Measurements from ENCODE around the gene OR4B1.
"Not testable (repeated sequence)": the region's sequence is repeated elsewhere in the genome, so short reads cannot be mapped to it uniquely, and the experiment has no call there.

OR4B1 gene, protein sequence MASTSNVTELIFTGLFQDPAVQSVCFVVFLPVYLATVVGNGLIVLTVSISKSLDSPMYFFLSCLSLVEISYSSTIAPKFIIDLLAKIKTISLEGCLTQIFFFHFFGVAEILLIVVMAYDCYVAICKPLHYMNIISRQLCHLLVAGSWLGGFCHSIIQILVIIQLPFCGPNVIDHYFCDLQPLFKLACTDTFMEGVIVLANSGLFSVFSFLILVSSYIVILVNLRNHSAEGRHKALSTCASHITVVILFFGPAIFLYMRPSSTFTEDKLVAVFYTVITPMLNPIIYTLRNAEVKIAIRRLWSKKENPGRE

DNA sequence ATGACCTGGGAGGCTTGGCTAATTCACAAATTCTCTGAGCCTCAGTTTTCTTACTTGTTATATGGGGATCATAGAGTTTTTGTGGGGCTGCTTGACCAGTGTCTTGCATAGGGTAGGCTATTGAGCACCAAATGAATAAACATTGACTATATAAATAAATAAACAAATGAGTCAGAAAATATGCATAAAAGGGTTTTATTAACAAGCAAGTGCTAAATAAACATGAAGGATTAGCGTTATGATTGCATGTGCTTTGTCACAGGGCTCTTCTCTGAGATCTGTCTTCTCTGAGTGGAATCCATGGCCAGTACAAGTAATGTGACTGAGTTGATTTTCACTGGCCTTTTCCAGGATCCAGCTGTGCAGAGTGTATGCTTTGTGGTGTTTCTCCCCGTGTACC, at the start of gene OR4B1:
Gene OR4B1 (plus strand): TSS at position 301 of the 400 bp plus-strand sequence. CDS start 0 bp downstream, at position 301.
- no peak for DNase-seq

DNA sequence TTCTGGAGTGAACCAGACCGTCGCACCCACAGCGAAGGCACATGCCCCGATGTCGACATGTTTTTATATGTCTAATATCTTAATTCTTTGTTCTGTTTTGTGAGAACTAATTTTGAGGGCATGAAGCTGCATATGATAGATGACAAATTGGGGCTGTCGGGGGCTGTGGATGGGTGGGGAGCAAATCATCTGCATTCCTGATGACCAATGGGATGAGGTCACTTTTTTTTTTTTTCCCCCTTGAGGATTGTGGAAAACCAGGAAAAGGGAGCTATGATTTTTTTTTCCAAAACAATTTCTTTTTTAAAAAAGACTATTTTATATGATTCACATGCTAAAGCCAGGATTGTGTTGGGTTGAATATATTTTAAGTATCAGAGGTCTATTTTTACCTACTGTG, 49.2 kb upstream of the OR4B1 start:
- DNase-seq, result no peak

DNA sequence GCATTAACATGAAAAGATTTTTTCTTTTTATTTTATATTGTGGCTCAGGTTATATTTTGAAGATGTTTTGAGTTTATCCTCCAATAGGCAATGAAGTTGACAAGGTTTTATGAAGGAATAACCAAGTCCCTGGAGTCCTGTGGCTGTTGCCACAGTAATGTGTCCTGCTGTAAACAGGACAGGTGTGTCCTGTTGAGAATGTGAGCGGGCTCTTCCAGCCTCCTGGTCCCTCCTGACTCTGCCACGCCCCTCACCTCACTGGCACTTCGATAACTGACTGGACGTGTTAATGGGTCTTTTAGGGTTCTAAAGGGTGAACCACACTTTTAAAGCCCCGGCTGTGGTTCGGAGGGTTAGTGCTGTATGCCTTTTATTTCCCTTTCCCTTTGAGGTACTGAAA, 47.8 kb upstream of the OR4B1 start:
- no peak for DNase-seq

DNA sequence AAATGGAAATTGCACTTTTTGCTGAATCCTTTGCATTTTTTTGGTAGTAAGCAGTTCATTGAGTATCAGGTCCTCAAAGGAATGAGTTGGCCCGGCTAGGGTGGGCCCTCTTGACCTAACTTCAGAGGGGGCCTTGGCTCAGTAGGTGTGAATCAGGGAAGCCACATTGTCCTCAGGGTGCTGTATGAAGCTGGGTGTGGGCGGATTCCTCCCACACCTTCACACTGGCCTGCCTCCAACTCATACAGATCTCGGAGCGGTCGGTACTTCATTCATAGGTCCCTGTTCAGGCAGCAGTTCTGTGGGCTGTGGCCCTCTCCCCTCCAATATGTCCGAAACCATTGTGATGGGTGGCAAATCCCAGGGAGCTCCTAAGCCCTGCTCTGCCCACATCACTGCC, 47.4 kb upstream of the OR4B1 start:
- no peak for DNase-seq

DNA sequence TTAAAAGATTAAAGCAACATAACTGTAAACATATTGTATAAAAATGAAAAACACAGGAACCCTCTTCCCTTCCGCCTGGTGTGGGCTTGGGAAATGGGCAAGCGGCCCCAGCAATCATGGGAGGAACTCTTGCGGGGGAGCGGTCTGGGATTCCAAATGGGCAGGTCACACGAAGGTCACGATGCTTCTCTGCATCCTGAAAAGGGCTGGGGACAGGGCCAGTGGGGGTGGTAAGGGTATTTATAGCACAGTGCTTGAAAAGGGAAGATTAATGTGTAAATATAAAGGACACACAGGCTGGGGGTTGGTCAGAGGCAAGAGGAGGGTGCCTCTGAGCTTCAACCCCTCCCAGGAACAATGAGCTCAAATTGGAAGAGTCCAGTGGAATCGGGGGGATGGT, 46.9 kb upstream of the OR4B1 start:
- DNase-seq, result no peak

DNA sequence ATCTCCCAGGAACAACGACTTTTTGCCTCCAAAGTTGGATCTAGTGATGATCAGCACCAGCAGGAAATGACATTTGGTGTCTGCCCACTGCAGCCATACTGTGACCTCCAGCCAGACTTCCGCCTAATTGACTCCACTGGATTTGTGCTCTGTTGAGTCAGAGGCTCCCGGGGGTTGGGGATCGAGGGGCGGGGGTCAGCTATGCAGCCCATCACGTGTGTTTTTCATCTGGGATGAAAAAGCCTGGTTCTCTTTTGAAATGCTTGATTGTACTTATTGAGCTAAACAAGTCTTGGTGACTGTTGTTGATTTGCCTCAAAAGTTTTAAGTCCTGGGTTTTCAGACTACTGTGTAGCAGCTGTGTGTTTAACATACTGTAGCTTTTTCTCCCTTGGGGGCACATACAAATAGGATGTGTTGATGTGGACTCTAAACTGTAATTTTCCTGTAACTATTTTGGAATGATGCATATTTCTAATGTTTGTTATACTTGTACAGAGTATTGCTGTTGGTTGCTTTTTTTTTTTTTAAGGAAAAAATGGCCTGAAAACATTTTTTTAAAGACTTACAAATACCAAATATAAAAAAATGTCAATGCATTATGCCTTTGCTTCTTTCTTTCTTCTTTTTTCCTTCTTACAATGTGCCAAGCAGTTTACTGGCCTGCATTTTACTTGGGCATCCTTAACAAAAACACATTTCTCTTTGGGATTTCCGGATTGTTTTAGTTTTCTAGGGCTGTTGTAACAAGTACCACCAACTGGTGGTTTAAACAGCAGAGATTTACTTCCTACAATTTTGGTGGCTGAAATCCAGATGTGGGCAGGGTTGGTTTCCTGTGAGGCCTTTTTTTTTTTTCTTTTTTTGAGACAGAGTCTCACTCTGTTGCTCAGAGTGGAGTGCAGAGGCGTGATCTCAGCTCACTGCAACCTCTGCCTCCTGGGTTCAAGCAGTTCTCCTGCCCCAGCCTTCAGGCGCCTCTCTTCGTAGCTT, 46.1 kb upstream of the OR4B1 start:
- DNase-seq, result peak; percentile 13

DNA sequence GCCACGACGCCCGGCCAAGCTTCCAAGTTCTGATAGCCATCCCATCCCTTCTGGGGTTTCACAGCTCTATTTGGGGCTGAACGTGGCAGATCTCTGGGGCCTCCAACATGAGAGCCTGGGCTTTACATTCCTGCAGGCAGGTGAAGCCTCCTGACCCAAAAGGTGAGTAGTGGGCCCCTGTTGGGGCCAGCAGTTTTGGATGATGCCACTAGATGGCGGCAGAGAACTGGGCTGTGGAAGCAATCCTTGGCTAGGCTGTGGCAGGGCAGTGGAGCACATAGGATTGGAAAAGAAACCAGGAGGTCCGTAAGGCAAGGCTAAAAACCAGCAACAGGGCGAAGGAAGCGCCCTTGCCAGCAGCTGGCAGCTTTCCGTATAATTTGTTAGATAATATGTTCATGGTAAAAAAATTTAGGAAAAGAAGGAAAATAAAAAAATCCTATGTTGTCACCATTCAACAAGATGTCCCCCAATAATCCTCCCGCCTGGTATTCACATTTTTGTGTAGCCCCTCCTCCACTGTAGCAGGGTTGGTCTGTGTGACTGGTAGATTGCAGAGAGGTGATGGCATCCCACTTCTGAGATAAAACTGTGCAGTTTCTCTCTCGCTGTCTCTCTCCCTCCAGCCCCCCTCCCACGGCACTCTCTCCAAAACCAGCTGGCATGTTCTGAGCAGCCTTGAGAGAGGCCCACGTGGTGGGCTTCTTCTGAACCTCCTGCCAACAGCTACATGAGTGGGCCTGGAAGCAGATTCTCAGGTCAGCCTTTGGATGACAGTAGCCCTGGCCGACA, 43.6 kb upstream of the OR4B1 start:
- DNase-seq, result peak; percentile 55

DNA sequence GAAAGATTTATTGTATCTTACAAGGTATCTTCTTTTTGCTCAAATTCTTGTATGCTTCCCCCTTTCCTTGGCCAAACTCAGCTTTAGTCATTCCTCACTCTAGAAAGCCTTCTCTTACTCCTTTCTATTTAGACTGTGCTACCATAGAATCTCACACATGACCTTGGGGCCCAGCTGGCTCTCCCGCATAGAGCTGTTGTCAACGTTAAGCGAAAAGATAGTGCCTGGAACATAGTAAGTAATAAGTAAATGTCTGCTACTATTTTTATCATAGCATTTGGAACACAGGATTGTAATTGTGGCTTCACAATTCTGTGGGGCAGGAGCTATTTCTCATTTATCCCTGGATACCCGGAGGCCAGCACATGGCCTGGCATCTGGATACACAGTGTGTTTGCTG, 38.9 kb upstream of the OR4B1 start:
- DNase-seq, result no peak

DNA sequence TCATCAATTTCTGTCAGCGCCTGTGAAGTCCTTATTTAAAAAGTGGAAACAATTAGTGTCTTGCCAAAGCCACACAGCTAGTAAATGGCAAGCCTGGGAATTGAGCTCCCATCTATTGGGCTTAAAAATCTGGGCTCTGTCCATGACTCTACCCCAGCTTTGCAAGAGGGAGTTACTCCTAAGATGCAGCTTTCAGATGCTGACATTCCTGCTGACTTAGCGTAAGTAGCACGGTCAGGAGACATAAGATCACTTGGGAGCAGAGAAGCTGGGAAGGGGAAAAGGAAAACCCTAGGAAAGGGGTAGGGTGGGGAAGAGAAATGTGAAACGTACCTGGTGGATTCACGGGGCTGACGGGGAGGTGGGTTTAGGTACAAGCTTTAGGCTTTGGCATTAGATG, 36.0 kb upstream of the OR4B1 start:
- DNase-seq, result no peak

DNA sequence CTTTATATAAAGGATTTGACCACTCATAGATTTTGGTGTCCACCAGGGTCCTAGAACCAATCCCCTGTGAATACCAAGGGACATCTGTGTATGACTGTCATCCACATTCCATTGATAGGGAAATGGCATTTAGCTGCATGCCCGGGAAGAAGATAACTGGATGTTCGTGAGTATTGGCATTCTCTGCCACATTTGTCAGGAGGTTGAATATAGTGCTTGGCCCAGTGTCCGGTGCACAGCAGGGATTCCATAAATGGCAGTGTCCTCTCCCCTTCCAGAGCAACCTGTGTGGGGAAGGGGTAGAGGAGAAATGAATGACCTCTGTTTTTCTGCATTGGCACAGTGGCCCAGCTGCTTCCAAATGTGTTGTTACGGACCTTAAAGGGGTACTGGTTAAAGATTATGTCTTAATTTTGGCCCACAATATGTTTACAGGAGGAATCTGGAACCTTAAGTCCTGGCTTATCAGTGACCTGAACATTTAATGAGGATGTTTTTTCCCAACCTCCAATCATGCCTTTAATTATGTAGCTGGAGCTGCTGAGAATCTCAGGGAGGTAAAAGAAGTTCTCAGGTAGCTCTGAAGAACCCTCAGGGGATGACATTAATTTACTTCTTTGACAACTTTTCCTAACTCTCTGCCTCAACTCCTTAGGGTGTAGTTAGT, 33.6 kb upstream of the OR4B1 start:
- no peak for DNase-seq

DNA sequence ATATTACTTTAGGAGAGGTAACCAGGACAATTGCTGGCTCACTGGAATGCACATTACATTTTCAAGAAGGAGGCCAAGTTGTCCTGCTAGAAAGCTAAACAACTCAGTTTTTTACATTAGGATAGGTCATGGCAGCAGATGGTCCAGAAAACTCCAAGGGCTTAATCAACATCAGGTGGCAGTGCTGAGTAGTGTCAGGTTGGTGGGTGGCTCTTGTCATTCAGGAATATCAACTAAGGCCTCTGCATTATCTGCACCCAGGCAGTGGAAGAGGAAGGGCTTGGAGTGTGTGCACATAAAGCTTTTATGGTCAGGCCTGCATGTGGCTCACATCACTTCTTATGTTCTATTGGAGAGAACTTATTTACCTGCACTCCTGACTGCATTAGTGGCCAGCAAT, 32.2 kb upstream of the OR4B1 start:
- DNase-seq, result no peak

DNA sequence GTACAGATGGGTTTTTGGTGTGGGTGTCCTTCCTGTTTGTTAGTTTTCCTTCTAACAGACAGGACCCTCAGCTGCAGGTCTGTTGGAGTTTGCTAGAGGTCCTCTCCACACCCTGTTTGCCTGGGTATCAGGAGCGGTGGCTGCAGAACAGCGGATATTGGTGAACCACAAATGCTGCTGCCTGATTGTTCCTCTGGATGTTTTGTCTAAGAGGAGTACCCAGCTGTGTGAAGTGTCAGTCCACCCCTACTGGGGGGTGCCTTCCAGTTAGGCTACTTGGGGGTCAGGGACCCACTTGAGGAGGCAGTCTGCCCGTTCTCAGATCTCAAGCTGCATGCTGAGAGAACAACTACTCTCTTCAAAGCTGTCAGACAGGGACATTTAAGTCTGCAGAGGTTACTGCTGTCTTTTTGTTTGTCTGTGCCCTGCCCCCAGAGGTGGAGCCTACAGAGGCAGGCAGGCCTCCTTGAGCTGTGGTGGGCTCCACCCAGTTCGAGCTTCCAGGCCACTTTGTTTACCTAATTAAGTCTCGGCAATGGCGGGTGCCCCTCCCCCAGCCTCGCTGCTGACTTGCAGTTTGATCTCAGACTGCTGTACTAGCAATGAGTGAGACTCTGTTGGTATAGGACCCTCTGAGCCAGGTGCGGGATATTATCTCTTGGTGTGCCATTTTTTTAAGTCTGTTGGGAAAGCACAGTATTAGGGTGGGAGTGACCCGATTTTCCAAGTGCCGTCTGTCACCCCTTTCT, 25.5 kb upstream of the OR4B1 start:
- DNase-seq, result peak; percentile 12

DNA sequence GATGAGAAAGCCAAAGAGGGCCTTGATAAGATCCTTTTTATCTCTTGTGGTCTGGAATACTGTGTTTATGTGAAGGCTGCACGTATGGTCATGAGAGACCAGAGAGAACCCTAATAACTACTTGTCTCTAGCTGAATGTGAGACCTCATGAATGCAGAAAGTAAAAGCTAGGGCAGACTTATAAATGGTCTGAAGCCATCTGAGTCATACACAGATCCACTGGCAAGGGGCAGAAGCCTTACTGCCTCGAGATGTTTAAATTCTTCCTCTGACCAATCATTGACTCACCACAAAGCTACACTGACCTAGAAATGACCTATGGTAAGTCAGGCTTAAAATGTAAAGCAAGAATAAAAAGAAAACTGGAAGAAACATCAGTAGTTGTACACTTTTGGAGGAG, 22.7 kb upstream of the OR4B1 start:
- no peak for DNase-seq

DNA sequence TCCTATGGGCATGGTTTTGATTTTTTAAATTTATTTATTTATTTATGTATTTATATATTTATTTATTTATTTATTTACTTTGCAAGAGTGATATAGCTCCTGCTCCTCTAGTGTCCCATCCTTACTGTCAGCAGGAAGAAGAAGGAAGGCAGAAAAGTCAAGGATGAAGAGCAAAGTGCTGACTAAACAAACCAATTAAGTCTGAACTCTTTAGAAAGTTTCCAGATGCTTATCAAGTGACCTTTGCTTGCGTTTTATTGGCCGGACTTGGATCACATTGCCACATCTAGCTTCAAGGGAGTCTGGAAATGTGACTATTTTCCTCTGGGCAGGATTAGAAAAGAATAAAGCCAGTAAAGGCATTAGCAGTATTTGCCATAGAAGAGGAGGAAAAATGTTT, 8.7 kb upstream of the OR4B1 start:
- no peak for DNase-seq

DNA sequence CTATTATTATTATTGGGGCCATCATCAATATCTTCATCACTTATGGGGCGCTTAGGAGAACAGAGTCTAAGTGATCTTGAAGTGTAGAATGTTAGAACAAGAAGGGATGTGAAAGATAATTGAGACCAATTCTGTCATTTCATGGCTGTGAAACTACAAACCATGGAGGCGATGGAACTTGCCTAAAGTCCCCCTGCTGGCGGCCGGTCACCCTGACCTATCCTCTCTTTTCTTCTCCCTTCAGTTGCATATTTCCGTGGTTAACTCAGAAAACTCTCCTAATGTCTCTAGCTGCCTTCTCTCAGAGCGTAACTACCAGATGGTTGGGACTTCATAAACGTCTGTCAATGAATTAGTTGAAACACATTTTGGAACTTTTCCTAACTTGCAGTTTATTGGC, 6.6 kb upstream of the OR4B1 start:
- no peak for DNase-seq

DNA sequence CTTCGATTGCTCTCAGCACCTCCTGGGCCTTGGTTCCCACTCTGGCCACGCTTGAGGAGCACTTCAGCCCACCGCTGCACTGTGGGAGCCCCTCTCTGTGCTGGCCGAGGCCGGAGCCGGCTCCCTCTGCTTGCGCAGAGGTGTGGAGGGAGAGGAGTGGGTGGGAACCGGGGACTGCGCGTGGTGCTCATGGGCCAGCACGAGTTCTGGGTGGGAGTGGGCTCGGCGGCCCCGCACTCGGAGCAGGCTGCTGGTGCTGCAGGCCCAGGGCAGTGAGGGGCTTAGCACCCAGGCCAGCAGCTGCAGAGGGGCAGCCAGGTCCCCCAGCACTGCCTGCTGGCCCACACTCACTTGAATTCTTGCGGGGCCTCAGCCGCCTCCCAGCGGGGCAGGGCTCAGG, 12.2 kb downstream of the OR4B1 start:
- no peak for DNase-seq

DNA sequence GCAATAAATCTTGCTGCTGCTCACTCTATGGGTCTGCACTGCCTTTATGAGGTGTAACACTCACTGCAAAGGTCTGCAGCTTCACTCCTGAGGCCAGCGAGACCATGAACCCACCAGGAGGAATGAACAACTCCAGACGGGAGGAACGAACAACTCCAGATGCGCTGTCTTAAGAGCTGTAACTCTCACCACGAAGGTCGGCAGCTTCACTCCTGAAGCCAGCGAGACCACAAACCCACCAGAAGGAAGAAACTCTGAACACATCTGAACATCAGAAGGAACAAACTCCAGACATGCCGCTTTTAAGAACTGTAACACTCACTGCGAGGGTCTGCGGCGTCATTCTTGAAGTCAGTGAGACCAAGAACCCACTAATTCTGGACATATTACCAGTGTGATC, 13.4 kb downstream of the OR4B1 start:
- not testable (repeated sequence) for DNase-seq

DNA sequence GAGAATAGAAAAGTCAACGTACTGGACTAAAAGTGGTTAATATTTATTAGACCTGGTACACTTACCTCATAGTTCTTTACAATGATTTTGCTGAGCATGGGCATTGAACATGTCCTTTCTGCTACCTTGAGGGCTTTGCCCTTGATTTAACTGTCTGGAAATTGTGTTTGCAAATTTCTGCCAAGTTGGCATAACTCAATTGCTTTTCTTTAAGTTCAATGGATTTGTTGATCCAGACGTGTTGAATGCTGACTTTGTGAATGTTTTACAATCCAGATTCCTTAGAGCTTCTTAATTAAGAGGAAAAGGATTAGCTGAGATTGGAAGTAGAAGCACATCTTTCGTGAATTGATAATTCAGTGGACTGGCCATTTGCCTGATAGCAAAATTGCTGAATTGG, 21.1 kb downstream of the OR4B1 start:
- no peak for DNase-seq

DNA sequence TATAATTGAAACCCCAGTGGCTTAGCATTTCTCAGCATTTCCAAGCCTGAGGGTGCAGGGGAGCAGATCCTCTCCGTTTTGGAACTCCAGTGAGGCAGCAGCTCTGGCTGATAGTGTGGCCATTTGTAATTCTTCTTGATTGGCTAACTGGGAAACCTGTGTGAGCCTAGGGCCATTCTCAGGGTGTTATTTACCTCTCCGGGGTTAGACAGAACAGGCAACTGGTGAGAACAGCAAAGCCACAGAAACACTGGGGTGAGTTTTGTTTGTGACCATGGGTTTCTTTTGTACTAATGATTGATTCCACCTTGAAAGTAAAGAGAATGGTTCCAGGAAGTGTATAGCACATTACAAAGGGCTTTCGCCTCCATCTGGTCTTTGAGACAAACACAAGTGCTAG, 25.9 kb downstream of the OR4B1 start:
- DNase-seq, result no peak

DNA sequence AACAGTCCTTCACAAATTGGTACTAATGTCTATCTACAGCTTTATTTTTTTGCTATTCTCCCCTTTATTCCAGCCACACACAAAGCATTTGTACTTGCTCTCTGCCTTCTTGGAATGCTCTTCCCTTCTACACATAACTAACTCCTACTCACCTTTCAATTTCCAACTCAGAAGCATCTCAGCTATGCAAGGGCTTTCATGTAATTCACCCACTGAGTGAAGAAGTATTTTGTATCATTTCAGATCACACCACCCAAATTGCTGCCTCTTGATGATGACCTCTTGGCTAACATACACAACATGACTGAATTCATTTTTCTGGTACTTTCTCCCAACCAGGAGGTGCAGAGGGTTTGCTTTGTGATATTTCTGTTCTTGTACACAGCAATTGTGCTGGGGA, 28.2 kb downstream of the OR4B1 start, which contains the start of gene OR4X2:
Gene OR4X2 (plus strand): TSS at position 301 of the 400 bp plus-strand sequence. CDS start 0 bp downstream, at position 301.
- DNase-seq, result no peak

DNA sequence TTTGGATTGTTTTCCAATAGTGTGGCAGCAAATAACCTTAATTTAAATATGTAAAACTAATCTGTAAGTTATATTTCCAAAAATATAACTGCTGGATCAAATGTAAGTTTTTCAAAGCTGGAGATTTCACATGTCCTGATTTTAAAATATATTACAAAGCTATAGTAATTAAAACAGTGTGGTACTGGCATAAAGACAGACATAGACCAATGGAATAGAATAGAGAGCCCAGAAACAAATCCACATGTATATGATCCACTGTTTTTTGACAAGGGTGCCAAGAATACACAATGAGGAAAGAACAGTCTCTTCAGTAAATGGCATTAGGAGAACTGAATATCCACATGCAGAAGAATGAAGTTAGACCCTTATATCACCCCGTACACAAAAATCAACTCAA, 32.3 kb downstream of the OR4B1 start:
- DNase-seq, result no peak

DNA sequence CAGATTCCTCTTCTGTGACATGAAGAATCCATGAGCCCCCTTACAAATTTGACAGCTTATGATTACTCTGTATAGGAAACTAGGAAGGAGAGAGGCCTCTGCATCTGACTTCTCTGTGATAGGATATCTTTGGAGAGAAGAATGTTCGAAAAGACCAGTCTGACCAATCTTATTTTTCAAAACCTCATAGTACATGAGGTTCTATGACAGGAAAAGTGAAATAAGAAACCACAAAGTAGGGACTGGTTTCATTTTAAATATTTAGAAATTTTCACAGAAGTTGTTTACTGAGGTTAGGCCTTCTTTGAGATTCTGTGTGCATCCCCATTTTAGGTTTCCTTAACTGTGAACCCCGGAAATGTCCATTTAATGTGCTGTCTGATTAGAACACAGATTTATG, 45.0 kb downstream of the OR4B1 start:
- DNase-seq, result no peak
